ENCODE measurements around the gene CDKN2AIP. TPM values are rescaled to one million over a fixed set of nuclear protein-coding genes. Genes with fewer than 3 reads are reported as not detected.

Gene CDKN2AIP
- total RNA-seq, 2 donors from 2014 or later: 22.1 to 34.1 TPM

Other genes starting within 250 kb of the CDKN2AIP start
- gene CLDN22, start 124.4 kb upstream of the CDKN2AIP start, total RNA-seq: not detected
- not detected for gene CLDN24, start 122.2 kb upstream of the CDKN2AIP start, total RNA-seq
- 10 to 100 TPM; 18.8 to 21.3 TPM for gene ING2, start 60.4 kb downstream of the CDKN2AIP start, total RNA-seq
- gene RWDD4, start 214.5 kb downstream of the CDKN2AIP start, total RNA-seq: 10 to 100 TPM; 14.2 to 16.7 TPM
- gene TRAPPC11, start 214.7 kb downstream of the CDKN2AIP start, total RNA-seq: 10 to 100 TPM; 31.5 to 37.2 TPM

Measured in activated naive CD4-positive, alpha-beta T cell treated with anti-CD3 and anti-CD28 coated beads, Interleukin-2, amount 50 U/mL, for 72 hours (primary cell).